K562 (cell line): Measurements from ENCODE around the gene IRAK3. TPM values are rescaled to one million over a fixed set of nuclear protein-coding genes. Genes with fewer than 3 reads are reported as not detected.

Source experiments
- AFF4 ChIP-seq: sonication (generic); formaldehyde crosslinking; IDR thresholded peaks from 2 replicates; pipeline ENCODE4 v1.8.0; 2023; ENCODE audit warnings: mild to moderate bottlenecking, missing genetic modification reagents
- BCLAF1 ChIP-seq, 2 experiments: fragments of 450-650 bp in 1 of 2; IDR thresholded peaks; 2 replicates each; pipeline ENCODE4 v1.6.1; 2011 to 2017; ENCODE audit warnings: low read depth in 2 of 2, antibody characterized with exemption in 1 of 2, borderline replicate concordance in 1 of 2, low read length in 1 of 2, mild to moderate bottlenecking in 1 of 2, mixed read lengths in 1 of 2; ENCODE audit not compliant: control insufficient read depth in 1 of 2
- CLOCK ChIP-seq: fragments of 250-450 bp; sonication (Bioruptor Pico); IDR thresholded peaks from 2 replicates; pipeline ENCODE4 v1.4.0; 2020; ENCODE audit warnings: mild to moderate bottlenecking, moderate library complexity, borderline replicate concordance
- DEAF1 ChIP-seq: fragments of 450-650 bp; formaldehyde crosslinking; IDR thresholded peaks from 2 replicates; pipeline ENCODE4 v1.4.0; 2020; ENCODE audit warnings: mild to moderate bottlenecking, moderate library complexity
- DLX4 ChIP-seq: fragments of 250-450 bp; sonication (Bioruptor Pico); IDR thresholded peaks from 2 replicates; pipeline ENCODE4 v1.6.1; 2021; ENCODE audit warnings: mild to moderate bottlenecking
- HNRNPLL ChIP-seq: fragments of 200-400 bp; formaldehyde crosslinking; IDR thresholded peaks from 2 replicates; pipeline ENCODE4 v1.6.1; 2017; ENCODE audit warnings: low read length, low read depth, mild to moderate bottlenecking; ENCODE audit not compliant: poor library complexity, severe bottlenecking
- IRF1 ChIP-seq: sonication (generic); formaldehyde crosslinking; IDR thresholded peaks from 2 replicates; pipeline ENCODE4 v1.8.0; 2022; ENCODE audit warnings: missing genetic modification reagents, mild to moderate bottlenecking, borderline replicate concordance
- KDM4B ChIP-seq, 2 experiments: fragments of 450-650 bp in 1 of 2; sonication (generic) in 1 of 2; IDR thresholded peaks; 2 replicates each; pipeline ENCODE4 v1.6.1; 2016 to 2017; ENCODE audit warnings: borderline replicate concordance in 2 of 2, antibody characterized with exemption in 1 of 2, low read depth in 1 of 2, mild to moderate bottlenecking in 1 of 2
- MED1 ChIP-seq: sonication (generic); formaldehyde crosslinking; IDR thresholded peaks from 2 replicates; pipeline ENCODE4 v1.8.1; 2023; ENCODE audit warnings: missing genetic modification reagents, borderline replicate concordance
- PCBP1 ChIP-seq: fragments of 200-400 bp; formaldehyde crosslinking; IDR thresholded peaks from 2 replicates; pipeline ENCODE4 v1.6.1; 2018; ENCODE audit warnings: mild to moderate bottlenecking, low read depth, low read length; ENCODE audit not compliant: poor library complexity, severe bottlenecking
- SRSF9 ChIP-seq: fragments of 200-400 bp; formaldehyde crosslinking; IDR thresholded peaks from 2 replicates; pipeline ENCODE4 v1.6.1; 2017; ENCODE audit warnings: low read depth, low read length, borderline replicate concordance
- polyA plus RNA-seq, 8 experiments: library from polyadenylated mRNA; depleted of rRNA in 4 of 8; stranded (reverse) in 5 of 8; unstranded in 3 of 8; fragments of >200 nt; fragmentation: Nextera tagmentation in 2 of 8; fragmentation: Illumina TruSeq in 1 of 8; extraction: Ambion mirVana in 2 of 8; extraction: Trizol in 1 of 8; gene quantifications; 2 replicates each; pipeline versions ENCODE4 v1.2.1 to v1.2.3, GENCODE V29; 2011 to 2014; ENCODE audit warnings: inconsistent platforms in 1 of 8, missing spikeins in 1 of 8
- total RNA-seq, 7 experiments: library from RNA; depleted of rRNA in 6 of 7; stranded (reverse); fragments of >200 nt in 6 of 7; fragmentation: Illumina TruSeq in 2 of 7; extraction: Trizol in 2 of 7; gene quantifications; 2 replicates each; pipeline versions ENCODE4 v1.2.1 to v1.2.3, GENCODE V29; 2011 to 2021; ENCODE audit warnings: low replicate concordance in 1 of 7

Gene IRAK3
- total and polyA plus RNA-seq, 9 of the 15 experiments (the other 6 are each of a cell fraction or from before 2014, with no cell fraction given), result 0.06 to 0.09 (median 0.07) TPM; not detected in 6

- TF ChIP-seq AFF4 (CRISPR knock-in tag) (no peak), BCLAF1 (IDR thresholded peaks at IDR 0.05; ENCODE audit: borderline replicate concordance in 1 of 2, control insufficient read depth in 1 of 2, low read depth in 2 of 2, low read length in 1 of 2) (no peak), HNRNPLL (no peak), MED1 (CRISPR knock-in tag) (no peak), PCBP1 (no peak), DEAF1 (CRISPR knock-in tag) (no peak), SRSF9 (no peak), IRF1 (CRISPR knock-in tag) (no peak), DLX4 (no peak), KDM4B (IDR thresholded peaks at IDR 0.05; ENCODE audit: borderline replicate concordance in 2 of 2, low read depth in 1 of 2) (no peak), CLOCK (CRISPR knock-in tag) (no peak)
These were observed 113.8 kb downstream of the IRAK3 start (continued) for GRCh38 chr12:66302827-66303169.
